SK-N-MC (cell line): ENCODE measurements around the gene UBE3A.

Source experiments
- EZH2 ChIP-seq: fragments of 200-600 bp; sonication (generic); IDR thresholded peaks from one replicate; pipeline ENCODE4 v1.6.1; 2017; ENCODE audit warnings: antibody characterized with exemption
- POLR2AphosphoS5 ChIP-seq: IDR thresholded peaks from 2 replicates; pipeline ENCODE4 v1.6.1; 2012; ENCODE audit warnings: mild to moderate bottlenecking, low read depth, low read length, borderline replicate concordance

GRCh38 chr15:25394898-25395297, 43.9 kb downstream of the UBE3A start:
- TF ChIP-seq EZH2 (no peak), POLR2AphosphoS5 (no peak)
